ENCODE results near the gene KCNQ1.

The KCNQ1 gene

GRCh38 chr11:2453436-2453835 lies 8.6 kb downstream of the KCNQ1 start:
- Histone ChIP-seq H3K27me3 (ENCODE audit: control insufficient read depth, insufficient read depth, low read length) (peaks cover 77% of the 10 kb centered on the region), H3K9me3 (ENCODE audit: control insufficient read depth, insufficient read depth, low read depth, low read length) (no peaks in the 10 kb centered on the region), H3K36me3 (ENCODE audit: control insufficient read depth, insufficient read depth, low read length) (no peaks in the 10 kb centered on the region), H3K9ac (ENCODE audit: low read length) (no peak overlapping the region), H3K4me1 (ENCODE audit: control insufficient read depth, insufficient read depth, low read length) (no peaks in the 10 kb centered on the region), H3K27ac (ENCODE audit: low read depth, low read length) (no peak overlapping the region), H3K4me3 (ENCODE audit: low read depth, low read length) (no peak overlapping the region)

DNA sequence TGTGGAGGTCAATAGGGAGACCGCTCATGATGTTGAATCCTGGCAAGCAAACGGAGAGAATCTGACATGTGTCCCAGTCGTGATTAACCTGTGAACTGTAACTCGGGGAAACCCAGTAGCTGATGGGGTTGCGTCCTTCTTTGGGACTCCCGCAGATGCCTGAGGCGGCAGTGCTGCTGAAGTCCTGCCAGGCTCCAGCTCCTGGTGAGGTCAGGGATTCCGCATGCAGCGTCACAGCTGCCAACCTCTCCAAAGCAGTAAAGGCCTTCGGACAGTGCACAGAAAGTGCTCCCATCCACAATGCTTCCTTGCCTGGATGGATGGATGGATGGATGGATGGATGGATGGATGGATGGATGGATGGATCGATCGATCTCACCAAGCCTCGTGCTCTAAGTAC lies 13.5 kb downstream of the KCNQ1 start:
- H3K36me3 ChIP-seq (ENCODE audit: control insufficient read depth, insufficient read depth, low read length): no peaks in the 10 kb centered on the region
- H3K9ac ChIP-seq (ENCODE audit: low read length): no peak overlapping the region
- peaks cover 55% of the 10 kb centered on the region for H3K27me3 ChIP-seq (ENCODE audit: control insufficient read depth, insufficient read depth, low read length)
- H3K9me3 ChIP-seq (ENCODE audit: control insufficient read depth, insufficient read depth, low read depth, low read length): no peaks in the 10 kb centered on the region
- H3K4me3 ChIP-seq (ENCODE audit: low read depth, low read length): no peak overlapping the region
- no peak overlapping the region for H3K27ac ChIP-seq (ENCODE audit: low read depth, low read length)
- H3K4me1 ChIP-seq (ENCODE audit: control insufficient read depth, insufficient read depth, low read length): no peaks in the 10 kb centered on the region

GRCh38 chr11:2459016-2459725 lies 14.4 kb downstream of the KCNQ1 start:
- Histone ChIP-seq H3K27ac (ENCODE audit: low read depth, low read length) (no peak overlapping the region), H3K4me3 (ENCODE audit: low read depth, low read length) (no peak overlapping the region), H3K36me3 (ENCODE audit: control insufficient read depth, insufficient read depth, low read length) (no peaks in the 10 kb centered on the region), H3K4me1 (ENCODE audit: control insufficient read depth, insufficient read depth, low read length) (no peaks in the 10 kb centered on the region), H3K9ac (ENCODE audit: low read length) (no peak overlapping the region), H3K9me3 (ENCODE audit: control insufficient read depth, insufficient read depth, low read depth, low read length) (no peaks in the 10 kb centered on the region), H3K27me3 (ENCODE audit: control insufficient read depth, insufficient read depth, low read length) (peaks cover 51% of the 10 kb centered on the region)

DNA sequence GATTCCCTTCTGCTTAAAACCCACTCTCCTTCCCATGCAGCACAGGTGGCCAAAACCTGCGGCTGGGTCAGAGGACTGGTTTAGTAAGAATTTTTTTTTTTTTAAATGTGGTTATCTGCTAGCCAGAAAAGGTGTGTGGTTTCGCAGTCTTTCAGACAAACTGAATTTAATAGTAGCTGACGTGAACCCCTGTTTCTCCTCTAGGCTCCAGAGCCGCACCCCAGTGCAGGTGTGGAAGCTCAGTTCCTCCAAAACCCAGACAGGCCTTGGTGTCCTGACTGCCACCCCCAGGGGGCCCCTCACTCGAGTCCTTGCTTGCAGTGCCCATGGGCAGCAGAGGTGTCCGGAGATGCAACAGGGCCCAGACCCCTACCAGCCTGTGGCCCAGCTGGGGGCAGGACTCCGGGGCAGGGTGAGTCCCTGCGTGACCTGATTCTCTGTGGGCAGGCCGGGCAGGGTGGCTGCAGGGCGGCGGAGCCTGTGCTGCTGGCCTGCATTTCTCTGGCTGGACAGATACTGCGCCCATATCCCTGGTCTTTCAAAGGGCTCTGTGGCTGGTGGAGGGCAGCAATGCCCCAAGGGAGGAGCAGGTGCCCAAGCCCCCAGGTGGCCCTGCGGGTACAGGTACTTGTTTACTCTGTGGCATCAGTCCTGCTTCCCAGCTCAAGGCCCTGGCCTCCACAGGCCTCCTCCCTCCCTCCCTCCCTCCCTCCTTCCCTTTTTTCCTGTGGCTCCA lies 15.2 kb downstream of the KCNQ1 start:
- Histone ChIP-seq H3K27me3 (ENCODE audit: control insufficient read depth, insufficient read depth, low read length) (peaks cover 44% of the 10 kb centered on the region), H3K9me3 (ENCODE audit: control insufficient read depth, insufficient read depth, low read depth, low read length) (no peaks in the 10 kb centered on the region), H3K36me3 (ENCODE audit: control insufficient read depth, insufficient read depth, low read length) (no peaks in the 10 kb centered on the region), H3K9ac (ENCODE audit: low read length) (no peak overlapping the region), H3K4me1 (ENCODE audit: control insufficient read depth, insufficient read depth, low read length) (no peaks in the 10 kb centered on the region), H3K4me3 (ENCODE audit: low read depth, low read length) (no peak overlapping the region), H3K27ac (ENCODE audit: low read depth, low read length) (no peak overlapping the region)

DNA sequence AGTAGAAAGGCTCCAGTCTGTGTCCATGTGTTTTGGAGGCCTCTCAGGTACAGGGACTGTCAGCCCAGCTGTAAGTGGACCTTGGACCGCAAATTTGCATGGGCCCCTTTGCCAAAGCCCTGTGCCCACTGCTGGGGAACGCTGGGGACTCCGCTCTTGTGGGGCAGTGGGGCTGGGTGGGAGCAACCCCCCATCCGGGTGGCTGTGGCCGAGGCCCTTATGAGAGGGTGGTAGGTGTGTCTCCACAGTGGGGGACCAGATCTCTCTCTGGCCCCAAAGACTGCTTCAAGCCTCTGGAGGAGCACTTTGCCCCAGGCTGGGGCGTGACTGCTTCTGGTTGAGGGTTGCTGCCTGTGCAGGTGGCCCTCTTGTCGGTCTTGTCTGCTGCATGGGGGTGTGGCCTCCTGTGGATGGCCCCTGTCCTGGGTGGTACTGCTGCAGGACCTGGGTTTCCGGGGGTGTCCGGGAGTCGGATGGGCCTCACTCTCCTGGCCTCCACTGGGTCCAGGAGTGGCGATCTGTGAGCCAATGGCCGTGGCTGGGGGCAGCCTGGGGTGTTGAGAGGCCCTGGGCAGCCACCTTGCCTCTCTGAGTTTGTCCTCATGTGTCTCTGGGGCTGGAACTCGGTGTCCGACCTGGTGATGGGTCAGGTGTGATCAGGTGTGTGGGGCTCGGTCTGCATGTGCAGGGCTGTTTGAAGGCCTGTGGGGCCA lies 15.9 kb downstream of the KCNQ1 start:
- Histone ChIP-seq H3K4me3 (ENCODE audit: low read depth, low read length) (no peak overlapping the region), H3K27ac (ENCODE audit: low read depth, low read length) (no peak overlapping the region), H3K27me3 (ENCODE audit: control insufficient read depth, insufficient read depth, low read length) (peaks cover 48% of the 10 kb centered on the region), H3K9ac (ENCODE audit: low read length) (no peak overlapping the region), H3K4me1 (ENCODE audit: control insufficient read depth, insufficient read depth, low read length) (no peaks in the 10 kb centered on the region), H3K36me3 (ENCODE audit: control insufficient read depth, insufficient read depth, low read length) (no peaks in the 10 kb centered on the region), H3K9me3 (ENCODE audit: control insufficient read depth, insufficient read depth, low read depth, low read length) (no peaks in the 10 kb centered on the region)

GRCh38 chr11:2461253-2461955 lies 16.6 kb downstream of the KCNQ1 start:
- H3K9ac ChIP-seq (ENCODE audit: low read length): no peak overlapping the region
- no peak overlapping the region for H3K27ac ChIP-seq (ENCODE audit: low read depth, low read length)
- peaks cover 52% of the 10 kb centered on the region for H3K27me3 ChIP-seq (ENCODE audit: control insufficient read depth, insufficient read depth, low read length)
- no peaks in the 10 kb centered on the region for H3K36me3 ChIP-seq (ENCODE audit: control insufficient read depth, insufficient read depth, low read length)
- no peak overlapping the region for H3K4me3 ChIP-seq (ENCODE audit: low read depth, low read length)
- H3K4me1 ChIP-seq (ENCODE audit: control insufficient read depth, insufficient read depth, low read length): no peaks in the 10 kb centered on the region
- no peaks in the 10 kb centered on the region for H3K9me3 ChIP-seq (ENCODE audit: control insufficient read depth, insufficient read depth, low read depth, low read length)

DNA sequence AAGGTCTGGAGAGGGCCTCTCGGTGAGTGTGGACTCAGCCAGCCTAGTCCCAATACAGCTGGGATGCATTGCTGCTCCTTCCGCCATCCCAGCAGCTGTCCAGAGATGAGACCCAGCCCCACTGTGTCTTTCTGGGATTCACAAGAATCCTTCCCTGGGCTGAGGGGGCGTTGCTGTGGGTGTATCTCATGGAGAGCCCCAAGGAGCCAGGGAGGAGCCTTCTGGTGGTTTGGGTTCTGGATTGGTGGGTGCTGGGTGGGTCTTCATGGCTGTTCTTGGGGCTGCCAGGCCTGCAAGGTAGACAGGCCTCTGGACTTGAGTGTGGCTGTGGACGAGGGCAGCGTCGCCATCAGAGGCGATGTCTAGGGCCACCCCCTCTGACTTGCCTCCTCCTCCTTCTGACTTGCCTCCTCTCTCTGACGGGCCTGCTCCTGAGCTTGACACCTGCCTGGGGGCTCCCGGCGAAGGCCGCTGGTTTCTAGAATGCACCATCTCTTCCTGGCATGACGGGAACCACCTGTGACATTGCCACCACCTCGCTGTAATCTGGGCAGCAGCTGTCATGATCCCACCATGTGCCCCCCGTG lies 17.2 kb downstream of the KCNQ1 start:
- no peaks in the 10 kb centered on the region for H3K9me3 ChIP-seq (ENCODE audit: control insufficient read depth, insufficient read depth, low read depth, low read length)
- no peak overlapping the region for H3K27ac ChIP-seq (ENCODE audit: low read depth, low read length)
- H3K4me1 ChIP-seq (ENCODE audit: control insufficient read depth, insufficient read depth, low read length): no peaks in the 10 kb centered on the region
- no peak overlapping the region for H3K9ac ChIP-seq (ENCODE audit: low read length)
- H3K36me3 ChIP-seq (ENCODE audit: control insufficient read depth, insufficient read depth, low read length): no peaks in the 10 kb centered on the region
- no peak overlapping the region for H3K4me3 ChIP-seq (ENCODE audit: low read depth, low read length)
- peaks cover 56% of the 10 kb centered on the region for H3K27me3 ChIP-seq (ENCODE audit: control insufficient read depth, insufficient read depth, low read length)

- H3K27me3 ChIP-seq (ENCODE audit: control insufficient read depth, insufficient read depth, low read length): peaks cover 55% of the 10 kb centered on the region
- H3K4me1 ChIP-seq (ENCODE audit: control insufficient read depth, insufficient read depth, low read length): no peaks in the 10 kb centered on the region
- no peaks in the 10 kb centered on the region for H3K9me3 ChIP-seq (ENCODE audit: control insufficient read depth, insufficient read depth, low read depth, low read length)
- H3K27ac ChIP-seq (ENCODE audit: low read depth, low read length): no peak overlapping the region
- H3K9ac ChIP-seq (ENCODE audit: low read length): no peak overlapping the region
- no peaks in the 10 kb centered on the region for H3K36me3 ChIP-seq (ENCODE audit: control insufficient read depth, insufficient read depth, low read length)
- no peak overlapping the region for H3K4me3 ChIP-seq (ENCODE audit: low read depth, low read length)
These were observed 17.8 kb downstream of the KCNQ1 start for GRCh38 chr11:2462543-2462985.

- H3K36me3 ChIP-seq (ENCODE audit: control insufficient read depth, insufficient read depth, low read length): no peaks in the 10 kb centered on the region
- H3K4me3 ChIP-seq (ENCODE audit: low read depth, low read length): no peak overlapping the region
- peaks cover 53% of the 10 kb centered on the region for H3K27me3 ChIP-seq (ENCODE audit: control insufficient read depth, insufficient read depth, low read length)
- no peaks in the 10 kb centered on the region for H3K9me3 ChIP-seq (ENCODE audit: control insufficient read depth, insufficient read depth, low read depth, low read length)
- no peak overlapping the region for H3K9ac ChIP-seq (ENCODE audit: low read length)
- H3K27ac ChIP-seq (ENCODE audit: low read depth, low read length): no peak overlapping the region
- no peaks in the 10 kb centered on the region for H3K4me1 ChIP-seq (ENCODE audit: control insufficient read depth, insufficient read depth, low read length)
These were observed 18.4 kb downstream of the KCNQ1 start for GRCh38 chr11:2462986-2463765.

- H3K27ac ChIP-seq (ENCODE audit: low read depth, low read length): no peak overlapping the region
- H3K36me3 ChIP-seq (ENCODE audit: control insufficient read depth, insufficient read depth, low read length): no peaks in the 10 kb centered on the region
- H3K9ac ChIP-seq (ENCODE audit: low read length): no peak overlapping the region
- H3K27me3 ChIP-seq (ENCODE audit: control insufficient read depth, insufficient read depth, low read length): peaks cover 53% of the 10 kb centered on the region
- no peaks in the 10 kb centered on the region for H3K4me1 ChIP-seq (ENCODE audit: control insufficient read depth, insufficient read depth, low read length)
- no peaks in the 10 kb centered on the region for H3K9me3 ChIP-seq (ENCODE audit: control insufficient read depth, insufficient read depth, low read depth, low read length)
- no peak overlapping the region for H3K4me3 ChIP-seq (ENCODE audit: low read depth, low read length)
These were observed 19.0 kb downstream of the KCNQ1 start for GRCh38 chr11:2463766-2464277.
